GM12878 (cell line): ENCODE measurements around the gene CENATAC. TPM values are rescaled to one million over a fixed set of nuclear protein-coding genes. Genes with fewer than 3 reads are reported as not detected.

Experiments
- ATF7 ChIP-seq: fragments of 450-650 bp; IDR thresholded peaks from 2 replicates; pipeline ENCODE4 v1.6.1; 2016; ENCODE audit warnings: low read depth, mild to moderate bottlenecking
- CREM ChIP-seq: IDR thresholded peaks from 2 replicates; pipeline ENCODE4 v1.6.1; 2014; ENCODE audit warnings: antibody characterized with exemption, low read depth
- EED ChIP-seq: sonication (generic); IDR thresholded peaks from 2 replicates; pipeline ENCODE4 v1.6.1; 2016; ENCODE audit warnings: antibody characterized with exemption, low read depth
- ETV6 ChIP-seq, 2 experiments: fragments of 450-650 bp in 1 of 2; IDR thresholded peaks in 1 of 2; conservative IDR thresholded peaks in 1 of 2; 2 replicates each; pipeline ENCODE4 v1.6.1; 2014; ENCODE audit warnings: antibody characterized with exemption in 1 of 2, borderline replicate concordance in 1 of 2, low read depth in 1 of 2, mild to moderate bottlenecking in 1 of 2, moderate library complexity in 1 of 2
- IKZF1 ChIP-seq: fragments of 450-650 bp; conservative IDR thresholded peaks from 2 replicates; pipeline ENCODE4 v1.6.1; 2017; ENCODE audit warnings: antibody characterized with exemption, mild to moderate bottlenecking
- IKZF2 ChIP-seq, 2 experiments: fragments of 450-650 bp; IDR thresholded peaks; 2 replicates each; pipeline ENCODE4 v1.6.1; 2017; ENCODE audit warnings: mild to moderate bottlenecking in 2 of 2, moderate library complexity in 2 of 2
- IRF4 ChIP-seq: IDR thresholded peaks from 2 replicates; pipeline ENCODE4 v1.6.1; 2011; ENCODE audit warnings: low read depth, low read length
- JUNB ChIP-seq: IDR thresholded peaks from 2 replicates; pipeline ENCODE4 v1.6.1; 2016; ENCODE audit warnings: antibody characterized with exemption, mild to moderate bottlenecking
- POU2F2 ChIP-seq: IDR thresholded peaks from 3 replicates; pipeline ENCODE4 v1.6.1; 2011; ENCODE audit warnings: low read depth, mild to moderate bottlenecking, low read length, borderline replicate concordance
- RAD21 ChIP-seq: IDR thresholded peaks from 2 replicates; pipeline ENCODE4 v1.6.1; 2011; ENCODE audit warnings: mild to moderate bottlenecking, low read depth, low read length, moderate library complexity; ENCODE audit not compliant: insufficient read depth
- SRF ChIP-seq, 2 experiments: IDR thresholded peaks; 2 replicates each; pipeline ENCODE4 v1.6.1; 2011; ENCODE audit warnings: low read depth in 2 of 2, low read length in 2 of 2, mild to moderate bottlenecking in 1 of 2, moderate library complexity in 1 of 2
- polyA plus RNA-seq, 11 experiments: library from polyadenylated mRNA; depleted of rRNA in 4 of 11; unstranded in 6 of 11; stranded (reverse) in 5 of 11; fragments of >200 nt; fragmentation: Nextera tagmentation in 4 of 11; fragmentation: Illumina TruSeq in 1 of 11; extraction: Ambion mirVana in 4 of 11; extraction: Trizol in 1 of 11; gene quantifications; 1 replicate in 1 of 11; 2 replicates in 10 of 11; pipeline versions ENCODE4 v1.2.1 to v1.2.3, GENCODE V29; 2011 to 2016; ENCODE audit warnings: inconsistent platforms in 2 of 11, missing spikeins in 2 of 11, low read depth in 1 of 11
- total RNA-seq, 4 experiments: library from RNA; depleted of rRNA in 3 of 4; stranded (reverse); fragments of >200 nt in 3 of 4; fragmentation: Illumina TruSeq in 1 of 4; extraction: Trizol in 1 of 4; gene quantifications; 2 replicates each; pipeline versions ENCODE4 v1.2.1 to v1.2.3, GENCODE V29; 2013 to 2021
- TF ChIP-seq, protein P1 (sequence below): fragments of 450-650 bp; IDR thresholded peaks from 2 replicates; pipeline ENCODE4 v1.6.1; 2017; ENCODE audit warnings: mild to moderate bottlenecking, low read depth, inconsistent platforms; ENCODE audit not compliant: poor library complexity, severe bottlenecking
- TF ChIP-seq, protein P2 (sequence below): fragments of 450-650 bp; IDR thresholded peaks from 2 replicates; pipeline ENCODE4 v1.6.1; 2017; ENCODE audit warnings: borderline replicate concordance

CENATAC gene
- total and polyA plus RNA-seq, 10 of the 15 experiments (the other 5 are each of a cell fraction or from before 2014, with no cell fraction given): 4.8 to 37.1 (median 24.1) TPM

DNA sequence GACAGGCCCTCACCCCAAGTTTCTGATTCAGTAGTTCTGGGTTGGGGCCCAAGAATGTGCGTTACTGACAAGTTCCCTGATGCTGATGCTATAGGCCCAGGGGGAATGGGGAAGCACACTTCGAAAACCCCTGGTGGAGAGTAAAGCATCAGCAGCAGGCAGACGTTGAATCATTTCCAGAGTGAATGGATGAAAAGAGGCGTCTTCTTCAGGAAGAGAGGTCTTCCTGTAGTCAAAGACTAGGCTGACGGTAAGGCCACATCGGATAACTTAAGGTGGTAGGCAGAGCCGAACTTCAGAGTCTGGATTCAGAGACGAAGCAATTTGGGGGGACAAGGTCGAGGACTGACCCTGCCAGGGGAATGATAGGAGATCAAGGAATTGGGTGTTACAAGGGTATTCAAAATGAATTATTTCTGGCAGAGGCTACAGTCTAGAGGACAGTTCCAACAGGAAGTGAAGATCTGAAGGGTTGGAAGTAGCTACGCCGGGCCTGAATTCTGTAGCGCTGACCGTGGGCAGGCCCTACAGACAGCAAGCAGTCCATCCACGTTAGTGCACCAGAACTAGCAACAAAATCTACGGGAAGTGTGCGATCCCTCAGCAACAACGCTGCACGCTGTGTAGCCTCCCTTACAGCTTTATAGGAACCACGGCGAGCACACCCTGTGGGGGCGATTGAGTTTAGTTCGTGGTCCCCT, 862 bp upstream of the CENATAC start (continued):
- peak; percentile 74 for TF ChIP-seq JUNB
- 0 out of 2 replicates have a peak, but pooled peaks have one; percentile 27 for TF ChIP-seq ATF7
- peak; percentile 50; the same call in 1 of the 2 replicates for TF ChIP-seq IKZF1
- 0 out of 2 replicates have a peak, but pooled peaks have one; percentile 7 for TF ChIP-seq RAD21
- TF ChIP-seq, protein P1, sequence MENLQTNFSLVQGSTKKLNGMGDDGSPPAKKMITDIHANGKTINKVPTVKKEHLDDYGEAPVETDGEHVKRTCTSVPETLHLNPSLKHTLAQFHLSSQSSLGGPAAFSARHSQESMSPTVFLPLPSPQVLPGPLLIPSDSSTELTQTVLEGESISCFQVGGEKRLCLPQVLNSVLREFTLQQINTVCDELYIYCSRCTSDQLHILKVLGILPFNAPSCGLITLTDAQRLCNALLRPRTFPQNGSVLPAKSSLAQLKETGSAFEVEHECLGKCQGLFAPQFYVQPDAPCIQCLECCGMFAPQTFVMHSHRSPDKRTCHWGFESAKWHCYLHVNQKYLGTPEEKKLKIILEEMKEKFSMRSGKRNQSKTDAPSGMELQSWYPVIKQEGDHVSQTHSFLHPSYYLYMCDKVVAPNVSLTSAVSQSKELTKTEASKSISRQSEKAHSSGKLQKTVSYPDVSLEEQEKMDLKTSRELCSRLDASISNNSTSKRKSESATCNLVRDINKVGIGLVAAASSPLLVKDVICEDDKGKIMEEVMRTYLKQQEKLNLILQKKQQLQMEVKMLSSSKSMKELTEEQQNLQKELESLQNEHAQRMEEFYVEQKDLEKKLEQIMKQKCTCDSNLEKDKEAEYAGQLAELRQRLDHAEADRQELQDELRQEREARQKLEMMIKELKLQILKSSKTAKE: peak; percentile 48
- TF ChIP-seq POU2F2: no peak
- TF ChIP-seq, protein P2, sequence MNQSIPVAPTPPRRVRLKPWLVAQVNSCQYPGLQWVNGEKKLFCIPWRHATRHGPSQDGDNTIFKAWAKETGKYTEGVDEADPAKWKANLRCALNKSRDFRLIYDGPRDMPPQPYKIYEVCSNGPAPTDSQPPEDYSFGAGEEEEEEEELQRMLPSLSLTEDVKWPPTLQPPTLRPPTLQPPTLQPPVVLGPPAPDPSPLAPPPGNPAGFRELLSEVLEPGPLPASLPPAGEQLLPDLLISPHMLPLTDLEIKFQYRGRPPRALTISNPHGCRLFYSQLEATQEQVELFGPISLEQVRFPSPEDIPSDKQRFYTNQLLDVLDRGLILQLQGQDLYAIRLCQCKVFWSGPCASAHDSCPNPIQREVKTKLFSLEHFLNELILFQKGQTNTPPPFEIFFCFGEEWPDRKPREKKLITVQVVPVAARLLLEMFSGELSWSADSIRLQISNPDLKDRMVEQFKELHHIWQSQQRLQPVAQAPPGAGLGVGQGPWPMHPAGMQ: no peak
- 0 out of 2 replicates have a peak, but pooled peaks have one; percentile 27 for TF ChIP-seq CREM
- TF ChIP-seq ETV6 (conservative IDR thresholded peaks at IDR 0.05 in 1 of 2, IDR thresholded peaks at IDR 0.05 in 1 of 2; ENCODE audit: borderline replicate concordance in 1 of 2, low read depth in 1 of 2): peak in 1 of 2 experiments; percentile 31; a peak in 1 of 4 replicates
- TF ChIP-seq EED: peak; percentile 78
- TF ChIP-seq IKZF2 (IDR thresholded peaks at IDR 0.05): peak; percentile 46 to 47; a peak in 3 of 4 replicates
- TF ChIP-seq IRF4: peak; percentile 87; the same call in 1 of the 2 replicates
- TF ChIP-seq SRF (IDR thresholded peaks at IDR 0.05; ENCODE audit: low read depth in 2 of 2, low read length in 2 of 2): no peak
- TF ChIP-seq, all 136 proteins: peak for 13
